Right lobe of liver (tissue), 6 donors: ENCODE results near the gene RPS6KA5. TPM values are rescaled to one million over a fixed set of nuclear protein-coding genes. Genes with fewer than 3 reads are reported as not detected.
A peak's percentile ranks its signal among the peaks of the same experiment; 100 is the strongest.

Experiments used
- ATAC-seq, 4 donors: fragments of 200-7000 bp; cut with Tn5 transposase; one replicate each; pipeline ENCODE4 v1.9.1; 2020; ENCODE audit warnings: mild to moderate bottlenecking in 4 of 4, moderate library complexity in 4 of 4
- DNase-seq, 3 donors: peaks; one replicate each; pipeline ENCODE4 v3.0.0-alpha.2; 2020
- H3K27ac ChIP-seq, 3 donors: fragments of 200-600 bp; one replicate each; pipeline ENCODE4 v1.8.0; 2022
- H3K27me3 ChIP-seq, 2 donors: fragments of 200-600 bp; one replicate each; pipeline ENCODE4 v1.8.0; 2022
- H3K36me3 ChIP-seq, 4 donors: fragments of 200-600 bp; sonication (generic) in 1 of 4; one replicate each; pipeline versions ENCODE4 v1.5.1 to v1.8.0; 2017 to 2022; ENCODE audit warnings: control low read depth in 1 of 4
- H3K4me1 ChIP-seq, 4 donors: fragments of 200-600 bp; sonication (generic) in 1 of 4; one replicate each; pipeline versions ENCODE4 v1.5.1 to v1.8.0; 2017 to 2022; ENCODE audit warnings: control low read depth in 1 of 4
- H3K4me3 ChIP-seq, 3 donors: fragments of 200-600 bp; one replicate each; pipeline ENCODE4 v1.8.0; 2022
- H3K9me3 ChIP-seq, 4 donors: fragments of 200-600 bp; sonication (generic) in 1 of 4; one replicate each; pipeline versions ENCODE4 v1.5.1 to v1.8.0; 2017 to 2022; ENCODE audit warnings: control low read depth in 1 of 4
- POLR2A ChIP-seq: fragments of 450-650 bp; IDR thresholded peaks from one replicate; pipeline ENCODE4 v1.6.1; 2017; ENCODE audit warnings: antibody characterized with exemption, mild to moderate bottlenecking
- WGBS: methylation state at CpG from one replicate; pipeline ENCODE4 v1.1.6; 2018; ENCODE audit warnings: low coverage, low lambda C conversion rate; ENCODE audit not compliant: insufficient coverage; ENCODE audit errors: missing lambda C conversion rate; 5-methylcytosine and 5-hydroxymethylcytosine counted together
- intact Hi-C, 2 donors: fragments of 100-400 bp; cut with DNase I; formaldehyde crosslinking; loops; one replicate each; pipeline versions ENCODE4 v1.11.2 to v1.14.1; 2022
- total RNA-seq, 6 experiments: library from RNA; depleted of rRNA in 2 of 6; stranded (reverse); fragments of >200 nt in 2 of 6; fragmentation: NEBNext Ultra II Directional in 3 of 6; extraction: Animal tissue kit (Norgen Biotek cat#: 25700) in 3 of 6; gene quantifications; one replicate each; pipeline versions ENCODE4 v1.1.0 to v1.2.4, GENCODE V29; 2016 to 2023
- TF ChIP-seq, protein P1 (sequence below), 4 donors: fragments of 200-600 bp in 3 of 4; fragments of 450-650 bp in 1 of 4; IDR thresholded peaks; one replicate each; pipeline versions ENCODE4 v1.5.1 to v1.8.0; 2016 to 2022; ENCODE audit warnings: antibody characterized with exemption in 4 of 4, mild to moderate bottlenecking in 2 of 4
- donor health status: DM: no; HTN: yes; CAD: no.
- donor health status: DM: no; HTN: no; CAD: no.
- donor health status: DM: no; HTN: no; CAD: no.
- donor health status: DM: no; HTN: yes; CAD: no.
- donor health status: DM: no; HTN: yes; CAD: no.

RPS6KA5 gene
- total RNA-seq, 6 experiments from 2014 or later, result 0.31 to 3.5 (median 1.7) TPM

DNA sequence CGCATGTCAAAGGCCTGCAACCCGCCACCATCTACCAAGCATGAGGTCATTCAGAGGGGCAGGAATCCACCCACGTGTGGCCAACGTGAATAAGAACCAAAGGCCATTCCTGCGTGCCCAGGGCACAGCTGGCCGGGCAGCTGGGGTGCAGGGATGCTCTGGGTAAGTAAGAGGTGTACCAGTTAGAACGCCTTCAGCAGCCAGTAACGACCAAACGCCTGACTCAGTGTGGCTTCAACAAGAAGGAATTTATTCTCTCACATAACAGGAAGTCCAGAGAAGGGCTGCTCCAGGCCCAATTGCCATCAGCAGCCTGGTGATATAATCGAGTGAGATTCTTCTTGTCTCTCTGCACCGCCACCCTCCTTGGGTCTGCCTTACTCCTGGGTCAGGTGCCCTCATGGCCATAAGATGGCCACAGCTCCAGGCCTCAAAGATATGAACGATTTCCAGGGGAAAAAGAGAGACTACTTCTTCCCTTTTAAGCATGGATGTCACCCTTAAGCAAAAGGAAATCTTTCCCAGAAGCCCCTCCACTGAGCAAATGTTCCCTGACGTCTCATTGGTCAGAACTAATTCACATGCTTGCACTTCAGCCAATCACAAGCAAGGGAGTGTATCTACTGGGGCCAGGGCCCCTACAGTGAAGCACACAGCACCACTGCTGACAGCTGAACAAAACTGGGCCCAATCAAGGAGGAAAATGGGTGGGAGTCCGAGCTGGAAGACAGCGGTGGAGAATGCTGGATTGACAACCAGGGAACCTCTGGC, 251.5 kb downstream of the RPS6KA5 start:
- Histone ChIP-seq H3K4me1 (peaks cover 0 to 65% (median 30%) of the 10 kb centered on the region in 4 donors), H3K9me3 (no peaks in the 10 kb centered on the region), H3K36me3 (no peaks in the 10 kb centered on the region), H3K4me3 (no peak overlapping the region), H3K27me3 (no peaks in the 10 kb centered on the region), H3K27ac (peak overlapping the region in 1 of 3 donors; percentile 68)
- TF ChIP-seq, protein P1, sequence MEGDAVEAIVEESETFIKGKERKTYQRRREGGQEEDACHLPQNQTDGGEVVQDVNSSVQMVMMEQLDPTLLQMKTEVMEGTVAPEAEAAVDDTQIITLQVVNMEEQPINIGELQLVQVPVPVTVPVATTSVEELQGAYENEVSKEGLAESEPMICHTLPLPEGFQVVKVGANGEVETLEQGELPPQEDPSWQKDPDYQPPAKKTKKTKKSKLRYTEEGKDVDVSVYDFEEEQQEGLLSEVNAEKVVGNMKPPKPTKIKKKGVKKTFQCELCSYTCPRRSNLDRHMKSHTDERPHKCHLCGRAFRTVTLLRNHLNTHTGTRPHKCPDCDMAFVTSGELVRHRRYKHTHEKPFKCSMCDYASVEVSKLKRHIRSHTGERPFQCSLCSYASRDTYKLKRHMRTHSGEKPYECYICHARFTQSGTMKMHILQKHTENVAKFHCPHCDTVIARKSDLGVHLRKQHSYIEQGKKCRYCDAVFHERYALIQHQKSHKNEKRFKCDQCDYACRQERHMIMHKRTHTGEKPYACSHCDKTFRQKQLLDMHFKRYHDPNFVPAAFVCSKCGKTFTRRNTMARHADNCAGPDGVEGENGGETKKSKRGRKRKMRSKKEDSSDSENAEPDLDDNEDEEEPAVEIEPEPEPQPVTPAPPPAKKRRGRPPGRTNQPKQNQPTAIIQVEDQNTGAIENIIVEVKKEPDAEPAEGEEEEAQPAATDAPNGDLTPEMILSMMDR (IDR thresholded peaks at IDR 0.05), result no peak
- TF ChIP-seq POLR2A, result no peak
- WGBS, result 53% methylated on average over 12 of the region's 15 CpGs
- intact Hi-C loops, result no loop called here
- no peak for DNase-seq
- ATAC-seq, result peak in 2 of 4 donors; percentile 4 to 17

DNA sequence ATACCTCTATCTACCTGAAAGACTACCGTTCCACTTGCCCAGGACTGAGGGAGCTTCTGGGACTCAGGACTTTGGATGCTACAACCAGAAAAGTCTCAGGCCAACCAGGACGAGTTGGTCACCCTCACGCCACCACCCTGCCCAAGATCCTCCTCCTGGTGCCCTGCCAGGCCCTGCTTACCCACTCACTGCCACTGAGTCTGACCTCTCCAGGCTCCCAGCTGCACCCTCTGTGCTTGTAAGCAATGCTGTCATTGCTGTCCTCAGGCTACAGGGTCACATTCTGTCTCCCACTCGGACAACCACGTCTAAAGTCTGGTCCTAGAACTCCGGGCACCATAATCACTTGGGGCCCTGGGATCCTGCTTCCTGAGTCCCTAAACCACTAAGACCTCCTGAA, 253.4 kb downstream of the RPS6KA5 start:
- ATAC-seq (no peak), DNase-seq (peak in 1 of 3 donors; percentile 52)
- H3K4me3 ChIP-seq, result no peak overlapping the region
- H3K27ac ChIP-seq, result peak overlapping the region in 1 of 3 donors; percentile 68
- TF ChIP-seq POLR2A, result no peak
- intact Hi-C loops, result no loop called here
- H3K27me3 ChIP-seq, result no peaks in the 10 kb centered on the region
- WGBS, result 43% methylated on average over 5 of the region's 6 CpGs
- peaks cover 0 to 47% (median 20%) of the 10 kb centered on the region in 4 donors for H3K4me1 ChIP-seq
- H3K9me3 ChIP-seq, result no peaks in the 10 kb centered on the region
- no peaks in the 10 kb centered on the region for H3K36me3 ChIP-seq

DNA sequence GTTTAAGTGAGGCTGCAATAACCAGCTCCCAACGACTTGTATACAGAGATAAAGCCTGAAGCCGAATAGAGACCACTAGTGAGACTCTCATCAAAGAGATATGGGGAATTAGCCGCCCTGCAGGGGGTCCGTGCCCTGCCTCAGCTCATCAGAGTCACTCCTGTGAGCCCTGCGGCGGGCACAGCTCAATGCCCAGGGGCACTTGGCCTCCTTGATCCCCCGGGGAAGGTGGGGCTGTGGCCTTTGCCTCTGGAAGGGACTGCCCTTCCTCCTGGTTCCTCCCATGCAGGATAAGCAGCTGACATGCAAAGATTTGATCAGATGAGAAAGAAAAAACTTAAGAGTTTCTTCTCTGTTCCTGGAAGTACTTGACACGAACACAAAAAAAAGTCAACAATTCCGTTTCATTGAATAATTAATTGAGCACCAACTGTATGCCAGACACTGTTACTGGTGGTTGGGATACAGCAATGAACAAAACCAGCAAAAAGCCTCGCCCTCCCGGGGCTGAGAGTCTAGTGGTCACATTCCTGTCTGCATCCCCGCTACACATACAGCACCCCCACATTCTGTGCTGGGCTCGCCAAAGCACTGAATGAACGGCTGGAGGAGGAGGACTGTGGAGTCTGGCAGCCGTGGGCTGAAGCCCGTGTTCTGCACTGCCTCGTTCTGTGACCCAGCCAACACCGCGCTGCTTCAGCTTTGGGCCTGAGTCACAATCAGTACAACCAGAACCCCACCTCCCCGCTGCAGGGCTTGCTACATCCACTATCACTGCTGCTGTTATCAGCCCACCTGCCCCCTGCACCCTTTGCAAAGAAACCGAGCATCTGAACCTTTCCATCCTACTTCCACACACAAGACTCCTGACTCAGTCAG, 254.5 kb downstream of the RPS6KA5 start:
- no peak for ATAC-seq
- intact Hi-C loops, result no loop called here
- DNase-seq, result no peak
- WGBS, result 73% methylated on average over 10 of the region's 21 CpGs
- H3K9me3 ChIP-seq, result no peaks in the 10 kb centered on the region
- H3K36me3 ChIP-seq, result no peaks in the 10 kb centered on the region
- TF ChIP-seq, protein P1 (IDR thresholded peaks at IDR 0.05), result no peak
- TF ChIP-seq POLR2A, result no peak
- no peak overlapping the region for H3K4me3 ChIP-seq
- H3K27ac ChIP-seq, result no peak overlapping the region
- H3K4me1 ChIP-seq, result peaks cover 0 to 40% (median 18%) of the 10 kb centered on the region in 4 donors
- H3K27me3 ChIP-seq, result no peaks in the 10 kb centered on the region

DNA sequence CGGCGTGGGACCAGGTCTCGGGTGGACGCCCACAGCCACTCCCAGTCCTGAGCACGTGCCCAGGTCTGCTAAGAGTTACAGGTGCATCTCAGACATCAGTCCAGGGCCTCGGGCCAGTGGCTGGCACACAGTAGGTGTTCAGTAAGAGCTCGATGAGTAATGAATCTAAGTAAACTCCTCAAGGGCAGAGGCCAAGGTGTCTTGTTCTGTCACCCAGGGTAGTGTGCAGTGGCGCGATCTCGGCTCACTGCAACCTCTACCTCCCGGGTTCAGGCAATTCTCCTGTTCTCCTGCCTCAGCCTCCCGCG, 255.4 kb downstream of the RPS6KA5 start:
- WGBS, result no CpG with 5 or more reads among the region's 13 CpGs
- H3K4me3 ChIP-seq, result no peak overlapping the region
- TF ChIP-seq POLR2A, result no peak
- TF ChIP-seq, protein P1 (IDR thresholded peaks at IDR 0.05), result no peak
- no peaks in the 10 kb centered on the region for H3K36me3 ChIP-seq
- intact Hi-C loops, result no loop called here
- H3K4me1 ChIP-seq, result peaks cover 0 to 32% (median 16%) of the 10 kb centered on the region in 4 donors
- no peak for DNase-seq
- no peaks in the 10 kb centered on the region for H3K9me3 ChIP-seq
- no peaks in the 10 kb centered on the region for H3K27me3 ChIP-seq
- H3K27ac ChIP-seq, result no peak overlapping the region
- ATAC-seq, result no peak
